ENCODE results near the gene GPR45. TPM values are rescaled to one million over a fixed set of nuclear protein-coding genes. Genes with fewer than 3 reads are reported as not detected.

Gene GPR45
- total and polyA plus RNA-seq, 2 experiments from 2014 or later: 0.21 to 0.26 TPM

DNA sequence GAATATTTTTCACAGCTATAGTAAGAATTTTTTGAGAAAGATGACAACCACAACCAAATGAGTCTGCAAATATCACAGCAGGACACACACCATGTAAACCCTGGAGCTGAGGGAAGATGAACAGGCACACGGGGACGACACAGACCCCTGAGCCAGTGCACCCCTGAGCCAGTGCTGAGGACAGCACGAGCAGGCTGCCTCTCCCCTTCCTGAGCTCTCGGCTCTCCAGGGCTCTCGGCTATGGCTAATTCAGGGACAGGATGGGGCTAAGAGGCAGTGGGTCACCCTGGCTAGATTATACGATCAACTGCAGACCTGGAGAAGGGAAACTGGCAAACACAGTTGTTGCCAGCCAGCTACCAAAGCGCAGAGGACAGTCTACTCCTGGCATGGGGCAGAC is 46.6 kb downstream of the GPR45 start:
- no peak for DNase-seq (ENCODE audit: low spot score)
- H3K9me2 ChIP-seq (ENCODE audit: insufficient read depth): no peaks in the 10 kb centered on the region
- no peaks in the 10 kb centered on the region for H3K27me3 ChIP-seq (ENCODE audit: insufficient read depth)
- peak; percentile 61 for ATAC-seq
- peaks cover 27% of the 10 kb centered on the region for H3K36me3 Mint-ChIP-seq (ENCODE audit: low read depth)
- H3F3A ChIP-seq (replicated peaks; ENCODE audit: low read depth): no peaks in the 10 kb centered on the region
- H3K4me2 ChIP-seq: no peak overlapping the region
- H3K4me3 ChIP-seq: no peak overlapping the region
- H3K27ac Mint-ChIP-seq: peak overlapping the region; percentile 75; the same call in 1 of the 2 replicates
- H3K4me1 ChIP-seq (ENCODE audit: insufficient read depth): no peaks in the 10 kb centered on the region
- no peaks in the 10 kb centered on the region for H3K79me2 ChIP-seq (replicated peaks; ENCODE audit: insufficient read depth)
- peaks cover 11% of the 10 kb centered on the region for H3K36me3 ChIP-seq (ENCODE audit: insufficient read depth)
- no peak for TF ChIP-seq EZH2phosphoT487 (IDR thresholded peaks at IDR 0.05; ENCODE audit: unreplicated experiment)
- TF ChIP-seq, protein P1, sequence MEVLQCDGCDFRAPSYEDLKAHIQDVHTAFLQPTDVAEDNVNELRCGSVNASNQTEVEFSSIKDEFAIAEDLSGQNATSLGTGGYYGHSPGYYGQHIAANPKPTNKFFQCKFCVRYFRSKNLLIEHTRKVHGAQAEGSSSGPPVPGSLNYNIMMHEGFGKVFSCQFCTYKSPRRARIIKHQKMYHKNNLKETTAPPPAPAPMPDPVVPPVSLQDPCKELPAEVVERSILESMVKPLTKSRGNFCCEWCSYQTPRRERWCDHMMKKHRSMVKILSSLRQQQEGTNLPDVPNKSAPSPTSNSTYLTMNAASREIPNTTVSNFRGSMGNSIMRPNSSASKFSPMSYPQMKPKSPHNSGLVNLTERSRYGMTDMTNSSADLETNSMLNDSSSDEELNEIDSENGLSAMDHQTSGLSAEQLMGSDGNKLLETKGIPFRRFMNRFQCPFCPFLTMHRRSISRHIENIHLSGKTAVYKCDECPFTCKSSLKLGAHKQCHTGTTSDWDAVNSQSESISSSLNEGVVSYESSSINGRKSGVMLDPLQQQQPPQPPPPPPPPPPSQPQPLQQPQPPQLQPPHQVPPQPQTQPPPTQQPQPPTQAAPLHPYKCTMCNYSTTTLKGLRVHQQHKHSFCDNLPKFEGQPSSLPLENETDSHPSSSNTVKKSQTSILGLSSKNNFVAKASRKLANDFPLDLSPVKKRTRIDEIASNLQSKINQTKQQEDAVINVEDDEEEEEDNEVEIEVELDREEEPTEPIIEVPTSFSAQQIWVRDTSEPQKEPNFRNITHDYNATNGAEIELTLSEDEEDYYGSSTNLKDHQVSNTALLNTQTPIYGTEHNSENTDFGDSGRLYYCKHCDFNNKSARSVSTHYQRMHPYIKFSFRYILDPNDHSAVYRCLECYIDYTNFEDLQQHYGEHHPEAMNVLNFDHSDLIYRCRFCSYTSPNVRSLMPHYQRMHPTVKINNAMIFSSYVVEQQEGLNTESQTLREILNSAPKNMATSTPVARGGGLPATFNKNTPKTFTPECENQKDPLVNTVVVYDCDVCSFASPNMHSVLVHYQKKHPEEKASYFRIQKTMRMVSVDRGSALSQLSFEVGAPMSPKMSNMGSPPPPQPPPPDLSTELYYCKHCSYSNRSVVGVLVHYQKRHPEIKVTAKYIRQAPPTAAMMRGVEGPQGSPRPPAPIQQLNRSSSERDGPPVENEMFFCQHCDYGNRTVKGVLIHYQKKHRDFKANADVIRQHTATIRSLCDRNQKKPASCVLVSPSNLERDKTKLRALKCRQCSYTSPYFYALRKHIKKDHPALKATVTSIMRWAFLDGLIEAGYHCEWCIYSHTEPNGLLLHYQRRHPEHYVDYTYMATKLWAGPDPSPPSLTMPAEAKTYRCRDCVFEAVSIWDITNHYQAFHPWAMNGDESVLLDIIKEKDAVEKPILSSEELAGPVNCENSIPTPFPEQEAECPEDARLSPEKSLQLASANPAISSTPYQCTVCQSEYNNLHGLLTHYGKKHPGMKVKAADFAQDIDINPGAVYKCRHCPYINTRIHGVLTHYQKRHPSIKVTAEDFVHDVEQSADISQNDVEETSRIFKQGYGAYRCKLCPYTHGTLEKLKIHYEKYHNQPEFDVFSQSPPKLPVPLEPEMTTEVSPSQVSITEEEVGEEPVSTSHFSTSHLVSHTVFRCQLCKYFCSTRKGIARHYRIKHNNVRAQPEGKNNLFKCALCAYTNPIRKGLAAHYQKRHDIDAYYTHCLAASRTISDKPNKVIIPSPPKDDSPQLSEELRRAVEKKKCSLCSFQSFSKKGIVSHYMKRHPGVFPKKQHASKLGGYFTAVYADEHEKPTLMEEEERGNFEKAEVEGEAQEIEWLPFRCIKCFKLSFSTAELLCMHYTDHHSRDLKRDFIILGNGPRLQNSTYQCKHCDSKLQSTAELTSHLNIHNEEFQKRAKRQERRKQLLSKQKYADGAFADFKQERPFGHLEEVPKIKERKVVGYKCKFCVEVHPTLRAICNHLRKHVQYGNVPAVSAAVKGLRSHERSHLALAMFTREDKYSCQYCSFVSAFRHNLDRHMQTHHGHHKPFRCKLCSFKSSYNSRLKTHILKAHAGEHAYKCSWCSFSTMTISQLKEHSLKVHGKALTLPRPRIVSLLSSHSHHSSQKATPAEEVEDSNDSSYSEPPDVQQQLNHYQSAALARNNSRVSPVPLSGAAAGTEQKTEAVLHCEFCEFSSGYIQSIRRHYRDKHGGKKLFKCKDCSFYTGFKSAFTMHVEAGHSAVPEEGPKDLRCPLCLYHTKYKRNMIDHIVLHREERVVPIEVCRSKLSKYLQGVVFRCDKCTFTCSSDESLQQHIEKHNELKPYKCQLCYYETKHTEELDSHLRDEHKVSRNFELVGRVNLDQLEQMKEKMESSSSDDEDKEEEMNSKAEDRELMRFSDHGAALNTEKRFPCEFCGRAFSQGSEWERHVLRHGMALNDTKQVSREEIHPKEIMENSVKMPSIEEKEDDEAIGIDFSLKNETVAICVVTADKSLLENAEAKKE (CRISPR knock-in tag; IDR thresholded peaks at IDR 0.05): no peak
- no peak for TF ChIP-seq STAT1 (IDR thresholded peaks at IDR 0.05; ENCODE audit: unreplicated experiment)
- TF ChIP-seq, protein P2, sequence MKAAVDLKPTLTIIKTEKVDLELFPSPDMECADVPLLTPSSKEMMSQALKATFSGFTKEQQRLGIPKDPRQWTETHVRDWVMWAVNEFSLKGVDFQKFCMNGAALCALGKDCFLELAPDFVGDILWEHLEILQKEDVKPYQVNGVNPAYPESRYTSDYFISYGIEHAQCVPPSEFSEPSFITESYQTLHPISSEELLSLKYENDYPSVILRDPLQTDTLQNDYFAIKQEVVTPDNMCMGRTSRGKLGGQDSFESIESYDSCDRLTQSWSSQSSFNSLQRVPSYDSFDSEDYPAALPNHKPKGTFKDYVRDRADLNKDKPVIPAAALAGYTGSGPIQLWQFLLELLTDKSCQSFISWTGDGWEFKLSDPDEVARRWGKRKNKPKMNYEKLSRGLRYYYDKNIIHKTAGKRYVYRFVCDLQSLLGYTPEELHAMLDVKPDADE (IDR thresholded peaks at IDR 0.05): no peak
- no peak for TF ChIP-seq REST (IDR thresholded peaks at IDR 0.05; ENCODE audit: unreplicated experiment)
- no peak for TF ChIP-seq JUNB (IDR thresholded peaks at IDR 0.05; ENCODE audit: unreplicated experiment)
- TF ChIP-seq EZH2 (IDR thresholded peaks at IDR 0.05; ENCODE audit: low read depth, unreplicated experiment): no peak
- no peak for TF ChIP-seq ZNF114 (CRISPR knock-in tag; IDR thresholded peaks at IDR 0.05)
- TF ChIP-seq NANOG (IDR thresholded peaks at IDR 0.05; ENCODE audit: borderline replicate concordance): no peak
- TF ChIP-seq CREB1 (CRISPR knock-in tag; IDR thresholded peaks at IDR 0.05; ENCODE audit: low read depth): no peak
- TF ChIP-seq, protein P3, sequence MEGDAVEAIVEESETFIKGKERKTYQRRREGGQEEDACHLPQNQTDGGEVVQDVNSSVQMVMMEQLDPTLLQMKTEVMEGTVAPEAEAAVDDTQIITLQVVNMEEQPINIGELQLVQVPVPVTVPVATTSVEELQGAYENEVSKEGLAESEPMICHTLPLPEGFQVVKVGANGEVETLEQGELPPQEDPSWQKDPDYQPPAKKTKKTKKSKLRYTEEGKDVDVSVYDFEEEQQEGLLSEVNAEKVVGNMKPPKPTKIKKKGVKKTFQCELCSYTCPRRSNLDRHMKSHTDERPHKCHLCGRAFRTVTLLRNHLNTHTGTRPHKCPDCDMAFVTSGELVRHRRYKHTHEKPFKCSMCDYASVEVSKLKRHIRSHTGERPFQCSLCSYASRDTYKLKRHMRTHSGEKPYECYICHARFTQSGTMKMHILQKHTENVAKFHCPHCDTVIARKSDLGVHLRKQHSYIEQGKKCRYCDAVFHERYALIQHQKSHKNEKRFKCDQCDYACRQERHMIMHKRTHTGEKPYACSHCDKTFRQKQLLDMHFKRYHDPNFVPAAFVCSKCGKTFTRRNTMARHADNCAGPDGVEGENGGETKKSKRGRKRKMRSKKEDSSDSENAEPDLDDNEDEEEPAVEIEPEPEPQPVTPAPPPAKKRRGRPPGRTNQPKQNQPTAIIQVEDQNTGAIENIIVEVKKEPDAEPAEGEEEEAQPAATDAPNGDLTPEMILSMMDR (conservative IDR thresholded peaks at IDR 0.05; ENCODE audit: low read depth in 2 of 2): no peak
- no peak for TF ChIP-seq ZNF331 (CRISPR knock-in tag; IDR thresholded peaks at IDR 0.05; ENCODE audit: low read depth)
- no peak for TF ChIP-seq POLR2AphosphoS5 (IDR thresholded peaks at IDR 0.05; ENCODE audit: low read depth)
- no peaks in the 10 kb centered on the region; the same call in 1 of the 2 replicates for H4K20me1 ChIP-seq (replicated peaks; ENCODE audit: insufficient read depth)
- H3K9me3 Mint-ChIP-seq: no peaks in the 10 kb centered on the region
- H2AFZ ChIP-seq: no peak overlapping the region
- H3K27ac ChIP-seq (ENCODE audit: low read depth): no peak overlapping the region
- peaks cover 4% of the 10 kb centered on the region; the same call in 2 of the 3 replicates for H3K4me1 Mint-ChIP-seq
- H3K27me3 Mint-ChIP-seq (ENCODE audit: insufficient read depth, low read depth, poor library complexity): peaks cover 2% of the 10 kb centered on the region
- H3K4me3 Mint-ChIP-seq: no peak overlapping the region

All from GM23338 (cell line).